Forelimb muscle (tissue), 1 donor: ENCODE measurements around the gene PLXNB3. TPM values are rescaled to one million over a fixed set of nuclear protein-coding genes. Genes with fewer than 3 reads are reported as not detected.
"Not testable (repeated sequence)": the region's sequence is repeated elsewhere in the genome, so short reads cannot be mapped to it uniquely, and the experiment has no call there.

ENCODE experiments used
- DNase-seq: peaks from one replicate; pipeline ENCODE4 v3.0.0-alpha.2; 2013; ENCODE audit warnings: low read depth
- polyA plus RNA-seq: library from polyadenylated mRNA; unstranded; fragments of 120-200 nt; gene quantifications from one replicate; pipeline ENCODE4 v1.2.1, GENCODE V29; 2013; ENCODE audit not compliant: insufficient read length

PLXNB3 gene
- polyA plus RNA-seq, 1 donor = 2.3 TPM

- DNase-seq = no peak
These were observed 50.7 kb downstream of the PLXNB3 start for GRCh38 chrX:153814591-153815315.

- DNase-seq = no peak
These were observed 53.0 kb downstream of the PLXNB3 start for GRCh38 chrX:153816831-153817690.

GRCh38 chrX:153818064-153818463 is 54.0 kb downstream of the PLXNB3 start:
- not testable (repeated sequence) for DNase-seq

GRCh38 chrX:153818571-153819383 is 54.7 kb downstream of the PLXNB3 start:
- no peak for DNase-seq

- no peak for DNase-seq
These were observed 55.5 kb downstream of the PLXNB3 start for GRCh38 chrX:153819384-153820040.

- no peak for DNase-seq
These were observed 56.6 kb downstream of the PLXNB3 start for GRCh38 chrX:153820601-153821000.

GRCh38 chrX:153821066-153821465 is 57.0 kb downstream of the PLXNB3 start:
- no peak for DNase-seq

- no peak for DNase-seq
These were observed 60.3 kb downstream of the PLXNB3 start for GRCh38 chrX:153824348-153824747.

GRCh38 chrX:153825042-153825441 is 61.0 kb downstream of the PLXNB3 start:
- no peak for DNase-seq

Other genes with a start within 250 kb of the PLXNB3 start
- gene ATP2B3, start 246.6 kb upstream of the PLXNB3 start, polyA plus RNA-seq = 0.80 TPM
- 15.6 TPM for gene CCNQ, start 165.1 kb upstream of the PLXNB3 start, polyA plus RNA-seq
- gene DUSP9, start 117.0 kb upstream of the PLXNB3 start, polyA plus RNA-seq = 0.15 TPM
- gene PNCK, start 90.4 kb upstream of the PLXNB3 start, polyA plus RNA-seq = 6.2 TPM
- 40.6 TPM for gene SLC6A8, start 76.3 kb upstream of the PLXNB3 start, polyA plus RNA-seq
- 74.1 TPM for gene BCAP31, start 39.9 kb upstream of the PLXNB3 start, polyA plus RNA-seq
- gene ABCD1, start 39.4 kb upstream of the PLXNB3 start, polyA plus RNA-seq = 10.3 TPM
- gene SRPK3, start 16.8 kb downstream of the PLXNB3 start, polyA plus RNA-seq = 299 TPM
- 49.6 TPM for gene IDH3G, start 30.1 kb downstream of the PLXNB3 start, polyA plus RNA-seq
- 115 TPM for gene SSR4, start 30.4 kb downstream of the PLXNB3 start, polyA plus RNA-seq
- gene PDZD4, start 66.3 kb downstream of the PLXNB3 start, polyA plus RNA-seq = 2.4 TPM
- gene L1CAM, start 121.9 kb downstream of the PLXNB3 start, polyA plus RNA-seq = 1.9 TPM
- gene AVPR2, start 140.4 kb downstream of the PLXNB3 start, polyA plus RNA-seq = 1.1 TPM
- gene ARHGAP4, start 162.0 kb downstream of the PLXNB3 start, polyA plus RNA-seq = 21.5 TPM
- gene NAA10, start 170.8 kb downstream of the PLXNB3 start, polyA plus RNA-seq = 75.3 TPM
- gene RENBP, start 180.4 kb downstream of the PLXNB3 start, polyA plus RNA-seq = 3.7 TPM
- gene HCFC1, start 207.6 kb downstream of the PLXNB3 start, polyA plus RNA-seq = 30.7 TPM
- gene TMEM187, start 208.5 kb downstream of the PLXNB3 start, polyA plus RNA-seq = 2.8 TPM